Epithelial cell of proximal tubule (primary cell): Measurements from ENCODE around the gene DDX17. TPM values are rescaled to one million over a fixed set of nuclear protein-coding genes. Genes with fewer than 3 reads are reported as not detected.

Source experiments
- DNase-seq: peaks from one replicate; pipeline ENCODE4 v3.0.0-alpha.2; 2011; ENCODE audit warnings: low read depth
- H3K4me3 ChIP-seq: 2 replicates; pipeline ENCODE4 v1.5.1; 2011; ENCODE audit warnings: low read depth, mild to moderate bottlenecking, low read length
- CTCF ChIP-seq: conservative IDR thresholded peaks from 2 replicates; pipeline ENCODE4 v1.5.1; 2012; ENCODE audit warnings: low read depth, mild to moderate bottlenecking, low read length
- total RNA-seq: library from RNA; depleted of rRNA; stranded (reverse); fragments of >200 nt; gene quantifications from 2 replicates; pipeline ENCODE4 v1.2.3, GENCODE V29; 2015

The DDX17 gene
- total RNA-seq, 1 donor from 2014 or later: 186 TPM

DNA sequence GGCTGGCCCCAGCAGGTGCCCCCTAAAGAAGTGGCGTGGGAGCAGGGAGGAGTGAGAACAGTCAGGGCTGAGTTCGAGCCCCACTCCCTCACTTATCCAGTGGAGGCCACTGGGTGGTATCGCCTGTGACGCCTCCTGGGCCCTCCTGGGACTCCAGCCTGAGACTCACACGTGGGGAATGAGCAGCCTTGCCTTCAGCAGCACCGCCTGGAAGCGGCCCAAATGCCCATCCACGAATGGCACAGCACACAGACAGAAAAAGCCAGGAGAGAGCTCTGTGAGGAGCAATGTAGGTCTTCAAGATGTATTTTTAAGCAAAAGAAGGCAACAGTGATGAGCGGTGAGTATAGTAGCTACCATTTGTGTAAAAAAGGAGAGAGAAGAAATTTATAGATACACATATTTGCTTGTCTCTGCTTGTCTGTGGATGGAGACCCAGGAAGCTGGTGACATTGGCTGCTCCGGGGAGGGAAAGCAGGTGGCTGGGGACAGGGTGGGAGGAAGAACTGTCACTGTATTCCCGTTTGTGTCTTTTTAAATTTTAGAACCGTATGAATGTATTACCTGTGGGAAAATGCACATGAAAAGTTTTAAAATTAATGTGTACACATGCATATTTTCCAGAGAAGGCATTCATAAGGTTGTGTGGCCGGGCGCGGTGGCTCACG lies 64.4 kb downstream of the DDX17 start:
- DNase-seq: no peak
- no peak overlapping the region for H3K4me3 ChIP-seq
- TF ChIP-seq CTCF: no peak

- no peak for TF ChIP-seq CTCF
- H3K4me3 ChIP-seq: no peak overlapping the region
- no peak for DNase-seq
Measured at GRCh38 chr22:38440747-38441350, 65.3 kb downstream of the DDX17 start.

GRCh38 chr22:38437416-38437815 lies 68.7 kb downstream of the DDX17 start:
- DNase-seq: no peak
- no peak for TF ChIP-seq CTCF
- no peak overlapping the region for H3K4me3 ChIP-seq

GRCh38 chr22:38436629-38437395 lies 69.3 kb downstream of the DDX17 start:
- H3K4me3 ChIP-seq: no peak overlapping the region
- no peak for DNase-seq
- no peak for TF ChIP-seq CTCF

DNA sequence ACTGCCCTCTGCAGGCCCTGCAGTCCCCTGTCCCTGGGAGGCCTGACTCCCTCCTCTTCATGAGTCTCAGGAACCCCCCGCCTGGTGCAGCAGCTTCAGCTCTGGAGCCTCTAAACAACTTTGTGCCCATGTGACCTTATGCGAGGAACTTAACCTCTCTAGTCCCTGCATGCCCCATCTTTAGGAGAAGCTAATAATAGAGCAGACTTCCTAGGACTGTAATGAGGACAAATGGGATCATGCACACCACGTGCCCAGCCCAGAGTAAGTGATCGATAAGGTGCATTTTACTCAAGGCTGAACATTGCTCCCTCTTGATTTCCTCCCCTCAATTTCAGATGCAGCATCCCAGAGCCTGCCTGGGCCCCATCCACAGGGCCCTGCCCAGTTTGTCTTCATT lies 70.1 kb downstream of the DDX17 start:
- TF ChIP-seq CTCF: no peak
- DNase-seq: no peak
- H3K4me3 ChIP-seq: no peak overlapping the region

- no peak overlapping the region for H3K4me3 ChIP-seq
- DNase-seq: no peak
- TF ChIP-seq CTCF: peak; percentile 15
Measured at GRCh38 chr22:38435010-38435409, 71.1 kb downstream of the DDX17 start.

- no peak for TF ChIP-seq CTCF
- DNase-seq: no peak
- no peak overlapping the region for H3K4me3 ChIP-seq
Measured at GRCh38 chr22:38433871-38434270, 72.2 kb downstream of the DDX17 start.
